Right renal cortex interstitium (tissue), 3 donors: ENCODE results near the gene STK32B. TPM values are rescaled to one million over a fixed set of nuclear protein-coding genes. Genes with fewer than 3 reads are reported as not detected.

Source experiments
- DNase-seq, 3 donors: peaks; one replicate each; pipeline ENCODE4 v3.0.0-alpha.2; 2013; ENCODE audit warnings: low read depth in 3 of 3, low spot score in 2 of 3
- polyA plus RNA-seq, 3 donors: library from polyadenylated mRNA; unstranded; fragments of 120-200 nt; gene quantifications; one replicate each; pipeline ENCODE4 v1.2.1, GENCODE V29; 2013; ENCODE audit not compliant: insufficient read length in 3 of 3

The STK32B gene
- polyA plus RNA-seq, 3 donors, result 8.6 to 11.0 (median 9.3) TPM

GRCh38 chr4:5120067-5120466 lies 68.8 kb downstream of the STK32B start:
- DNase-seq, result no peak

- no peak for DNase-seq
Observed at GRCh38 chr4:5120468-5120867, 69.2 kb downstream of the STK32B start.

- no peak for DNase-seq
Observed at GRCh38 chr4:5122114-5122513, 70.8 kb downstream of the STK32B start.

- no peak for DNase-seq
Observed at GRCh38 chr4:5124876-5125275, 73.6 kb downstream of the STK32B start.

DNA sequence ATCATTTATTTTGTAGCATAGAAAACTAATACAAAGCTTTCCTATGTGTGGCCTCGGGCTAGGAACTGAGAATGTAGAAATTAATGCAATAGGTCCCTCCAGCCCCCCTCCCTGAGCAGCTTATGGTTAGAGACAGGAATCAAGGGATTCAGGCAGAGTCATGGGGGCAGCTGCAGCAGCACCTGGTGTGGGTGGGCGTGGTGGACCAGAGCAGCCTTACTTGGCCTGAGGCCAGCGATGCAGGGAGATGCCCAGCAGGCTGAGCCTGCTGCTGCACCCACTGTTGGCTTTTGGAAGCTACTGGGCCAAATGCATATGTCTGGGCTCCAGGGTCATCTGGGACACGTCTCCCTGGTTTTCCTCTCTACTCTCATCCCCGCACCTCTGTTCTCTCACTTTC lies 74.0 kb downstream of the STK32B start:
- no peak for DNase-seq

DNA sequence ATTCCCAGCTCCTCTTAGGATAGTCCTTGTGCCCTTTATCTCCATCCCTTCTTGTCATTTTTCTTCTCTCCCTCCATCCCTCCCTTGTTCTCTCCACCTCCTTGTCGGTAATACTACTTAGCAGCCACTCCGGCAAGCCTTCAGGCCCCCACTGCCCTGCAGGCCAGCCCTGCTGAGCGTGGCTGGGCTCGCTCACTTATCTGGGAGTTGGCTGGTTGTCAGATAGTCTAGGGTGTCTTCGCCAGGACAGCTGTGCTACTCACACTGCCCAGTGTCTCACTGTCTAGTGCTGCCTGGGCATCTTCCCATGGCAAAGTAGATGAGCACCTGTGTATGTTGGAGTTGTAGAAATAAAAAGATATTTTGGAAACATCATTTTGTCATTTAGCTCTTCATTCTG lies 75.0 kb downstream of the STK32B start:
- DNase-seq, result no peak

- no peak for DNase-seq
Observed at GRCh38 chr4:5126857-5127256, 75.6 kb downstream of the STK32B start.

DNA sequence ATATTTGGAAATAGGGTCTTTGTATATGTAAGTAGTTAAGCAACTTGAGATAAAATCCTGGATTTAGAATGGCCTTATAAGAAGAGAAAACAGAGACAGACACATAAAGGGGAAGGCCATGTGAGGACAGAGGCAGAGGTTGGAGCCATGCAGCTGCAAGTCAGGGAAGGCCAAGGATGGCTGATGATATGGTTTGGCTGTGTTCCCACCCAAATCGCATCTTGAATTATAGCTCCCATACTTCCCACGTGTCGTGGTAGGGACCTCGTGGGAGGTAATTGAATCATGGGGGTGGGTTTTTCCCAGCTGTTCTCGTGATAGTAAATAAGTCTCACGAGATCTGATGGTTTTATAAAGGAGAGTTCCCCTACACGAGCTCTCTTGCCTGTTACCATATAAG lies 76.3 kb downstream of the STK32B start:
- no peak for DNase-seq

- DNase-seq, result no peak
Observed at GRCh38 chr4:5128569-5128968, 77.3 kb downstream of the STK32B start.

DNA sequence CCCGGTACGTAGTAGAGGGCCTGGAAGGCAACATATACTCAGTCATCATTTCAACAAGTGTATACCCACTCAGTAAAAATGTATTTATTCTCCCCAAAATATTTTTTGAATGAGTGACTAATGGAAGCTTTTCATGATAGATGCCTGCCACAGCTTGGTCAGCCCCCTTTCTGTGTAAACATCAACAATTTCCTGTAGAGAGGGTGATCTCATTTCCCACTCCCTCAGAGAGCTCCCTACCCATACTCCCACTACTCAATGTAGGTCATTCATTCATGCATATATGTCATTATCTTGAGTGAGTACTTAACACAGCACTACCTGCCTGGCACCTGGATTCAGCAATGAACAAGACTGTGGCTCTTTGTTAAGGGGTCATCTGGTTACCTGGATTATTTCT lies 81.9 kb downstream of the STK32B start:
- DNase-seq, result no peak

DNA sequence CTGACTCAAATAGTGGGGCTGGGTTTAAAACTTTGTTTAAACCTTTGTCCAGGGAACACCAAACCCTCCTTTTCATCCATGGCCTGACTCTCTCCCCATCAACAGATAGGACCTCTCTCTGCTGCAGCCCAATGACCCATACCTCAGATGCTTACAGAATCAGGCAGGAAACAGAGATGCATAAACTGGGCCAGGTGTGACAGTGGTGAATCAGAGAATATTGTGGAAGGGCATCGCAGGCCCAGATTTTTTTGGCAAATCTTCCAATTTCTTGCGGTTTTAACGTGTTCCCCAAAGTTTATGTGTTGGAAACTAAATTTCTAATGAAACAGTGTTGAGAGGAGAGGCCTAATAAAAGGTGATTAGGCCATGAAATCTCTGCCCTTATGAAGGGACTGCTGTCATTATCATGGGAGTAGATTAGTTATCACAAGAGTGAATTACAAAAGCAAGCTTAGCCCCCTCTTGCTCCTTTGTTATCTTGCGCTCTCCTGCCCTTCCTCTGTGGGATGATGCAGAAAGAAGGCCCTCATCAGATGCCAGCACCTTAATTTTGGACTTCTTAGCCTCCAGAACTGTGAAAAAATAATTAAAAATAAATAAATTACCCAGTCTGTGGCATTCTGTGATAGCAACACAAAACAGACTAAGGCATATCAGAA lies 82.8 kb downstream of the STK32B start:
- DNase-seq, result no peak

DNA sequence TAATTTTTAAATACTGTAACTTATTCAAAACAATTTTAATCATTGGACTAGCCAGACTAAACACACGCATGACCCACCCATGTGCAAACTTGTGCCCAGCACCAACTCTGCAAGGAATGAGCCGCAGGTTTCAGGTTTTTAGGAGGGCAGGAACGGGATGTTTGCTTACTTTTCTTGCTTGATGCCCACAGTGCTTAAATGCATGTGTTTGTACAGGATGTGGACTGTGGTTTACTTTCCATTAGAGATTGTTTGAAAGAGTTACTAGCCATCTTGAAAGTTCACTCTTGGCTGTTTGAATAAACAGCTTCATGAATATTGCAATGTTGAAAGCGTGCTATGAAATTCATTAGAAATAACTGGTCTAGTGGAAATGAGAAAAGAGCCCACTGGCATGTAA lies 83.3 kb downstream of the STK32B start:
- DNase-seq, result no peak

DNA sequence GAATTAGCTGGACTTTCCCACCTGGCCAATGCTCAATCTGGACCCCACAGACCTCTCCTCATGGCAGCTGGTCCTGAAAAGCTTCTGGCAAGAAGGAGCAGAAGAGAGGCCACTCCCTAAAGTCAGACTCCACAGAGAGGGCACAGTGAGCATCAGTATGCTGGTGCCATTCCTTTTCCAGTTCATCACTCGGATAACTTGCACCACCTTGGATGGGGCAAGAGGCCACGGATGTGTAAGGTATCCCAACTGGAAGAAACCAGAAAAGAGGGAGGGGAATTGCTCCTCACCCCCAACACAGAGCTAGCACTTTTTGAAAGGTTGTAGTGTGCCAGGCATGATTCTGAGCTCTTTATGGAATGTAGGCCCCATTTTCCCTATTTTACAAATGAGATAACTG lies 85.9 kb downstream of the STK32B start:
- DNase-seq, result no peak

- DNase-seq, result peak; percentile 17 to 29 (median 27)
Observed at GRCh38 chr4:5137927-5138326, 86.6 kb downstream of the STK32B start.

- DNase-seq, result no peak
Observed at GRCh38 chr4:5138389-5138788, 87.1 kb downstream of the STK32B start.

- no peak for DNase-seq
Observed at GRCh38 chr4:5139141-5139540, 87.9 kb downstream of the STK32B start.

- no peak for DNase-seq
Observed at GRCh38 chr4:5141802-5142201, 90.5 kb downstream of the STK32B start.

DNA sequence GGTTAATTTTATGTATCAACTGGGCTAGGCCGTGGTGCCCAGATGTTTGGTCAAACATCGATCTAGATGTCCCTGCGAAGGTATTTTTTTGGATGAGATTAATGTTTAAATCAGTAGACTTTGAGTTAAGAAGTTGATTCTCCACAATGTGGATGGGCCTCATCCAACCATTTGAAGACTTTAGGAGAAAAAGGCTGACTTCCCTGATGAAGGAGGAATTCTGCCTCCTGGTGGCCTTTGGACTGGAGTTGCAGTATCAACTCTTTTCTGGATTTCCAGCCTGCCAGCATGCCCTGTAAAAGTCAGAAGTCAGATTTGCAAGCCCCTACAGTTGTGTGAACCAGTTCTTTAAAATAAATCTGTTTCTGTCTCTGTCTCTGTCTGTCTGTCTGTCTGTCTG lies 91.4 kb downstream of the STK32B start:
- DNase-seq, result no peak

DNA sequence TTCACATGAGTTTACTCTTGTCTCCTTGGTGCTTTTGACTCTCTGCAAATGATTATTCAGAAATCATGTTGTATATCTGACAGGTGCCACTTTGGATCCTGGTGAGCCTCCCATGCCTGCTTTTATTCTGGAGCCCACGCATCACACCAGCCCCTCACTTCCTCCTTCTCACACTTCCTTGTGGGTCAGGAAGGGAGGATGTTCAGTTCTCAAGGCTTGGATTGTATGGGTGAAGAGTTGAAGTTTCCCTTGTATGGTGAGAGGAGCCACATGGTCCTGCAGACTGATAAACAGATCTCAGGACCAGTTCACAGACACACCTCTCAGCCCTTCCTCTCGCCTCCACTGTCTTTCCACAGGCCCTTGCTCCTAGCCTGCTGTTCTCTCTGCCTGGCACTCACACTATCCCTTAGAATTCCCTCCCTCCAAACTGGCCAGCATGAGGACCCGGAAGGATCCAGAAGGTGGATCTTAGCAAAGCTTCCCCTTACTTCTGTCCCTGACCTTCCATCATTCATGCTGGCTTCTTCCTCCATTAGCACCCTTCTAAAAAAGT lies 92.1 kb downstream of the STK32B start:
- DNase-seq, result no peak

- DNase-seq, result no peak
Observed at GRCh38 chr4:5143940-5144339, 92.7 kb downstream of the STK32B start.

- no peak for DNase-seq
Observed at GRCh38 chr4:5144384-5144783, 93.1 kb downstream of the STK32B start.

GRCh38 chr4:5146248-5146647 lies 95.0 kb downstream of the STK32B start:
- DNase-seq, result no peak

DNA sequence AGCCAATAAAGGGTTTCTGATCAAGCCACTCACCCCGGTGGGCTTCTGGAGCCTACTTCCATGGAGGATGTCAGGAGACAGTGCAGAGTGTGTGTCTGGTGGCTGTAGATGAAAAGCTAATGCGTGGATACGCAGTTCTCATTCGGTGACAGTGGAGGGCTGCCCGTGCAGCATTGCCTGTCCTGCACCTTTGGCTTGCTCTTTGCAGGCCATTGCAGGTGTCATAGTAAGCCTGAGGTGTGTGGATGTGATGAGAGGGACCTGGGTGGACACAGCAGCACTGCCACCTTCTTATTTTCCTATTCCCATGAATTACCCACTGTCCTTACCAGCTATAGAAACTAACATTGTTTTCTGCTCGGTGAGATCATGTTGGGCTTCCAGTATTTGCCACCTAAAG lies 101.2 kb downstream of the STK32B start:
- no peak for DNase-seq
